Thyroid gland (tissue), 4 donors: ENCODE measurements around the gene SRGAP2B.
"Not testable (repeated sequence)": the region's sequence is repeated elsewhere in the genome, so short reads cannot be mapped to it uniquely, and the experiment has no call there.

Experiments used
- POLR2A ChIP-seq, 2 donors: fragments of 450-650 bp; IDR thresholded peaks; one replicate each; pipeline ENCODE4 v1.6.1; 2017; ENCODE audit warnings: antibody characterized with exemption in 2 of 2, mild to moderate bottlenecking in 2 of 2, moderate library complexity in 1 of 2
- TF ChIP-seq, protein P1 (sequence below), 6 experiments: fragments of 200-600 bp in 3 of 6; fragments of 450-650 bp in 3 of 6; sonication (generic) in 3 of 6; IDR thresholded peaks; one replicate each; pipeline ENCODE4 v1.5.1; 2016 to 2019; ENCODE audit warnings: antibody characterized with exemption in 6 of 6, mild to moderate bottlenecking in 2 of 6, inconsistent platforms in 1 of 6, moderate library complexity in 1 of 6

DNA sequence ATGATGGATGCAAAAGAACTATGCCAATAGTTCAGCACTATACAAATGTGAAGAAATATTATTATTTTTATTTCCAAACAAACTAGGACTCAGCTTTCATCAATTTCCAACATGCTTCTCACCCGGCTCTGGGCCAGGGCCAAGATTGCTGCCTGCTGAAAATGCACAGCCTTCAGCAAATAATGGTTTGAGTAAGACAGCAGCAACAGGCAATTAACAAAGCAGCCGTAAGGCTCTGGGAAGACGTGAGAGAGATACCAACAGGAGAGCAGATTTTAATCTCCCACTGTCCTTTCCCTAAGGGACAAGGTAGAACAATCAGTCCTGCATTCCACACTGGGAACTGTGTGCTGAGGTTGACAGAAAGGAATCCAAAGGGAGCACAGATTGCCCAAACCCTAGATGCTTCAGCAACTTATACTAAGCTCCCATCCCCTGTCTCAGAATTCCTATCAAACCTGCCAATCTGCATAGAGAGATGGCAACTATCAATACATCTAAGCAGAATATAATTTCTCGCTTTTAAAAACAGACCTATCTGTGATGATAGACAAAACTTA is 134.1 kb downstream of the SRGAP2B start:
- TF ChIP-seq, protein P1, sequence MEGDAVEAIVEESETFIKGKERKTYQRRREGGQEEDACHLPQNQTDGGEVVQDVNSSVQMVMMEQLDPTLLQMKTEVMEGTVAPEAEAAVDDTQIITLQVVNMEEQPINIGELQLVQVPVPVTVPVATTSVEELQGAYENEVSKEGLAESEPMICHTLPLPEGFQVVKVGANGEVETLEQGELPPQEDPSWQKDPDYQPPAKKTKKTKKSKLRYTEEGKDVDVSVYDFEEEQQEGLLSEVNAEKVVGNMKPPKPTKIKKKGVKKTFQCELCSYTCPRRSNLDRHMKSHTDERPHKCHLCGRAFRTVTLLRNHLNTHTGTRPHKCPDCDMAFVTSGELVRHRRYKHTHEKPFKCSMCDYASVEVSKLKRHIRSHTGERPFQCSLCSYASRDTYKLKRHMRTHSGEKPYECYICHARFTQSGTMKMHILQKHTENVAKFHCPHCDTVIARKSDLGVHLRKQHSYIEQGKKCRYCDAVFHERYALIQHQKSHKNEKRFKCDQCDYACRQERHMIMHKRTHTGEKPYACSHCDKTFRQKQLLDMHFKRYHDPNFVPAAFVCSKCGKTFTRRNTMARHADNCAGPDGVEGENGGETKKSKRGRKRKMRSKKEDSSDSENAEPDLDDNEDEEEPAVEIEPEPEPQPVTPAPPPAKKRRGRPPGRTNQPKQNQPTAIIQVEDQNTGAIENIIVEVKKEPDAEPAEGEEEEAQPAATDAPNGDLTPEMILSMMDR (IDR thresholded peaks at IDR 0.05) = not testable (repeated sequence)
- TF ChIP-seq POLR2A (IDR thresholded peaks at IDR 0.05) = not testable (repeated sequence)
